SW480 (cell line): ENCODE results near the gene INTS14.
"Not testable (repeated sequence)": the region's sequence is repeated elsewhere in the genome, so short reads cannot be mapped to it uniquely, and the experiment has no call there.

Source experiments
- DNase-seq: peaks from one replicate; pipeline ENCODE4 v3.0.0-alpha.2; 2016; ENCODE audit warnings: low spot score

The INTS14 gene

GRCh38 chr15:65578904-65579728, 31.8 kb downstream of the INTS14 start:
- DNase-seq = no peak

- no peak for DNase-seq
Observed at GRCh38 chr15:65577129-65577996, 33.6 kb downstream of the INTS14 start.

GRCh38 chr15:65576664-65577063, 34.3 kb downstream of the INTS14 start:
- no peak for DNase-seq

- no peak for DNase-seq
Observed at GRCh38 chr15:65571971-65572370, 39.0 kb downstream of the INTS14 start.

- DNase-seq = no peak
Observed at GRCh38 chr15:65569728-65570127, 41.2 kb downstream of the INTS14 start.

GRCh38 chr15:65561934-65562333, 49.0 kb downstream of the INTS14 start:
- no peak for DNase-seq

- no peak for DNase-seq
Observed at GRCh38 chr15:65559941-65560340, 51.0 kb downstream of the INTS14 start.

- DNase-seq = no peak
Observed at GRCh38 chr15:65558997-65559760, 51.8 kb downstream of the INTS14 start.

- DNase-seq = no peak
Observed at GRCh38 chr15:65558336-65558735, 52.6 kb downstream of the INTS14 start.

- DNase-seq = no peak
Observed at GRCh38 chr15:65556622-65557021, 54.3 kb downstream of the INTS14 start.

GRCh38 chr15:65553691-65554090, 57.2 kb downstream of the INTS14 start:
- DNase-seq = no peak

- not testable (repeated sequence) for DNase-seq
Observed at GRCh38 chr15:65552851-65553250, 58.1 kb downstream of the INTS14 start.

- DNase-seq = no peak
Observed at GRCh38 chr15:65551183-65551582, 59.7 kb downstream of the INTS14 start.

GRCh38 chr15:65550681-65551098, 60.2 kb downstream of the INTS14 start:
- DNase-seq = no peak

- DNase-seq = not testable (repeated sequence)
Observed at GRCh38 chr15:65549288-65549687, 61.6 kb downstream of the INTS14 start.

- DNase-seq = no peak
Observed at GRCh38 chr15:65547841-65548240, 63.1 kb downstream of the INTS14 start.

GRCh38 chr15:65541231-65541820, 69.6 kb downstream of the INTS14 start:
- DNase-seq = no peak

- DNase-seq = no peak
Observed at GRCh38 chr15:65540314-65540713, 70.6 kb downstream of the INTS14 start.

- no peak for DNase-seq
Observed at GRCh38 chr15:65535192-65535591, 75.7 kb downstream of the INTS14 start.

GRCh38 chr15:65533057-65533756, 77.7 kb downstream of the INTS14 start:
- DNase-seq = no peak

- DNase-seq = peak; percentile 55
Observed at GRCh38 chr15:65532738-65533051, 78.2 kb downstream of the INTS14 start.
